B cell (primary cell): ENCODE results near the gene BCAS4. TPM values are rescaled to one million over a fixed set of nuclear protein-coding genes. Genes with fewer than 3 reads are reported as not detected.

Source experiments
- ATAC-seq: fragments of 200-7000 bp; cut with Tn5 transposase; one replicate; pipeline ENCODE4 v1.10.0; 2021; ENCODE audit warnings: low read depth, mild to moderate bottlenecking, moderate number of reproducible peaks, moderate library complexity
- CTCF ChIA-PET: fragments of 350-600 bp; sonication (Branson Sonifier 250); formaldehyde crosslinking; loops from one replicate; lab custom pipeline; 2021; ENCODE audit warnings: antibody characterized with exemption, inconsistent platforms; lab: Charles Lee
- POLR2A ChIA-PET: fragments of 350-600 bp; sonication (Branson Sonifier 250); formaldehyde crosslinking; loops from one replicate; lab custom pipeline; 2021; ENCODE audit warnings: antibody characterized with exemption; lab: Charles Lee
- DNase-seq: peaks from one replicate; pipeline ENCODE4 v3.0.0; 2013
- H2AFZ ChIP-seq: 2 replicates; pipeline ENCODE4 v1.6.1; 2012; ENCODE audit warnings: mild to moderate bottlenecking, low read depth, low read length; ENCODE audit not compliant: insufficient read depth, poor library complexity, severe bottlenecking
- H3K27ac ChIP-seq, 2 donors: 1 replicate in 1 of 2; 2 replicates in 1 of 2; pipeline ENCODE4 v1.5.1; 2012 to 2013; ENCODE audit warnings: low read length in 2 of 2, mild to moderate bottlenecking in 2 of 2, moderate library complexity in 1 of 2
- H3K27me3 ChIP-seq, 4 experiments: fragments of 200-600 bp in 1 of 4; sonication (generic) in 1 of 4; replicated peaks in 1 of 4; 1 replicate in 2 of 4; 2 replicates in 2 of 4; pipeline versions ENCODE4 v1.6.1 to v1.7.0; 2013 to 2016; ENCODE audit warnings: low read length in 3 of 4, mild to moderate bottlenecking in 2 of 4, mixed read lengths in 1 of 4, moderate library complexity in 1 of 4; ENCODE audit not compliant: insufficient read depth in 4 of 4, control insufficient read depth in 3 of 4; ENCODE audit errors: control extremely low read depth in 1 of 4
- H3K36me3 ChIP-seq, 2 experiments: replicated peaks in 1 of 2; 1 replicate in 1 of 2; 2 replicates in 1 of 2; pipeline versions ENCODE4 v1.6.1 to v1.7.1; 2013; ENCODE audit warnings: low read length in 1 of 2; ENCODE audit not compliant: insufficient read depth in 2 of 2, control insufficient read depth in 1 of 2; ENCODE audit errors: control extremely low read depth in 1 of 2, extremely low read depth in 1 of 2
- H3K4me1 ChIP-seq, 2 donors: fragments of 200-600 bp in 1 of 2; sonication (generic) in 1 of 2; 1 replicate in 1 of 2; 2 replicates in 1 of 2; pipeline versions ENCODE4 v1.5.1 to v1.6.1; 2013 to 2017; ENCODE audit warnings: low read length in 2 of 2; ENCODE audit not compliant: control insufficient read depth in 2 of 2, insufficient read depth in 2 of 2
- H3K4me2 ChIP-seq: replicated peaks from 2 replicates; pipeline ENCODE3; 2012; ENCODE audit warnings: mild to moderate bottlenecking, low read depth, low read length; ENCODE audit not compliant: poor library complexity, severe bottlenecking
- H3K4me3 ChIP-seq, 5 experiments: fragments of 200-600 bp in 1 of 5; sonication (generic) in 1 of 5; 1 replicate in 3 of 5; 2 replicates in 2 of 5; pipeline versions ENCODE4 v1.5.1 to v1.7.0; 2011 to 2016; ENCODE audit warnings: low read length in 4 of 5, mild to moderate bottlenecking in 4 of 5, low read depth in 2 of 5, control low read depth in 1 of 5, moderate library complexity in 1 of 5; ENCODE audit not compliant: insufficient read depth in 1 of 5; ENCODE audit errors: control extremely low read depth in 1 of 5, extremely low read depth in 1 of 5
- H3K79me2 ChIP-seq: fragments of 200-600 bp; sonication (generic); one replicate; pipeline ENCODE4 v1.6.0; 2016; ENCODE audit warnings: low read length; ENCODE audit not compliant: control insufficient read depth, insufficient read depth
- H3K9ac ChIP-seq: fragments of 200-600 bp; sonication (generic); 2 replicates; pipeline ENCODE4 v1.6.1; 2017; ENCODE audit warnings: mild to moderate bottlenecking, low read length, moderate library complexity
- H3K9me3 ChIP-seq, 3 donors: one replicate each; pipeline versions ENCODE4 v1.6.1 to v1.7.1; 2013; ENCODE audit warnings: low read length in 2 of 3; ENCODE audit not compliant: control insufficient read depth in 2 of 3, insufficient read depth in 1 of 3; ENCODE audit errors: control extremely low read depth in 1 of 3
- H4K20me1 ChIP-seq: 2 replicates; pipeline ENCODE4 v1.6.0; 2012; ENCODE audit warnings: mild to moderate bottlenecking, low read length; ENCODE audit not compliant: insufficient read depth, control insufficient read depth, poor library complexity, severe bottlenecking
- H3K27ac Mint-ChIP-seq: one replicate; pipeline ENCODE4 v1.8.0; 2021; ENCODE audit warnings: mixed read lengths
- H3K27me3 Mint-ChIP-seq: one replicate; pipeline ENCODE4 v1.8.0; 2021; ENCODE audit warnings: mixed read lengths
- H3K4me1 Mint-ChIP-seq: one replicate; pipeline ENCODE4 v1.8.0; 2021; ENCODE audit warnings: mixed read lengths
- H3K4me3 Mint-ChIP-seq: one replicate; pipeline ENCODE4 v1.8.0; 2021; ENCODE audit warnings: mixed read lengths
- H3K9me3 Mint-ChIP-seq: one replicate; pipeline ENCODE4 v1.8.0; 2022; ENCODE audit warnings: mixed read lengths; ENCODE audit not compliant: insufficient read depth
- EZH2 ChIP-seq: IDR thresholded peaks from 2 replicates; pipeline ENCODE4 v1.6.1; 2012; ENCODE audit warnings: borderline replicate concordance, low read depth, mild to moderate bottlenecking, moderate library complexity, low read length; ENCODE audit not compliant: insufficient read depth, poor library complexity, severe bottlenecking
- WGBS: methylation state at CpG from one replicate; pipeline ENCODE4 v1.1.5; 2013; ENCODE audit warnings: missing lambda C conversion rate; ENCODE audit not compliant: insufficient coverage; 5-methylcytosine and 5-hydroxymethylcytosine counted together
- intact Hi-C: fragments of 100-400 bp; cut with micrococcal nuclease; formaldehyde crosslinking; loops from one replicate; pipeline ENCODE4 v1.10.0; 2022
- polyA plus RNA-seq: library from polyadenylated mRNA; depleted of rRNA; stranded (reverse); fragments of >200 nt; gene quantifications from 2 replicates; pipeline ENCODE4 v1.2.3, GENCODE V29; 2012
- total RNA-seq, 2 donors: library from RNA; stranded (reverse); fragments of 120-200 nt in 1 of 2; gene quantifications; 1 replicate in 1 of 2; 2 replicates in 1 of 2; pipeline versions ENCODE4 v1.2.3 to v1.2.4, GENCODE V29; 2013 to 2022
- TF ChIP-seq, protein P1 (sequence below): fragments of 200-600 bp; IDR thresholded peaks from one replicate; pipeline ENCODE4 v1.8.0; 2022; ENCODE audit warnings: antibody characterized with exemption, mild to moderate bottlenecking

Gene BCAS4
- total and polyA plus RNA-seq, 2 donors (not counting 1 experiment from before 2014, with no cell fraction given), result 44.8 to 88.2 TPM

DNA sequence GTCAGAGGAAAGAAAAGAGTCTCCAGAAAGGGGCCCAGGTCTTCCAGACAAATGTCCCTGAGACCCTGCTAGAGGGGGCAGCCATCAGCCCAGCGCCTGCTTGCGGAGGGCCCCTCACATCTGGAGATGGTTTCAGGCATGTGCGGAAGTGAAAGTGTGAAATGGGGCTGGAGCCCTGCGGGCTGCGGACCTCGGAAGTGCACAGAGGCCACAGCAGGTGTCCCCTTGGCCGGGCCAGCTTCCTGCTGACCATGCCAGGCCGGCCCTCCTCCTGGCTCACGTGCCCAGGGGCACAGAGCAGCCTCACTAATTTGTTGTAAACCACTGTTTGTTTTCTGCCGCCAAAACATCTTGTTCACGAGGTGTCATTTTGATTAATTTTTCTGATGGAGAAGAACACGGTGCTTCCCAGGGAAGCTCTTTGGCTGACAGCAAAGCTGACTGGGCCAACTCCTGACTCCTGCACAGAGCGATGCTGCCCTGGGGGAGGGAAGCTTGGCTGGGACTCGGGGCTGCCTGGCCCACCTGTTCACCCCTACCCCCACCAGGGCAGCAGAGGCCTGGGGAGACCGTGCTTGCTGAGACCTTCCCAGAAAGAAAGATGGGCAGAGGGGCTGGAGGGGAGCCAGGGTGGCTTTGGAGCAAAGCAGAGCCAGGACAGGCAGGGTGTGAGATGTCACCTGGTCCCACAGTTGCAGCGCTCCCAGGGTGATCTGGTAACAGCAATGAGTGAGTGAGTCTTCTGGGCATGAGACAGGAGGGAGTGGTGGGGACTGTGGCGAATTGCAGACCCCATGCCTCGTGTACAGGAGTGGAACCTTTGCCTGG is 54.2 kb downstream of the BCAS4 start:
- Mint-ChIP-seq H3K9me3 (no peaks in the 10 kb centered on the region), H3K4me1 (peaks cover 35% of the 10 kb centered on the region), H3K4me3 (peak overlapping the region; percentile 50), H3K27me3 (no peaks in the 10 kb centered on the region), H3K27ac (peak overlapping the region; percentile 78)
- no peak overlapping the region for H3K27ac ChIP-seq
- ATAC-seq, result peak; percentile 16
- POLR2A ChIA-PET, result interaction anchor here (0.6 to 1.5 kb wide), 2 partner anchors 55 to 118 kb away, joined by 3 to 4 read pairs; no protein-coding TSS in a partner anchor
- peaks cover 6 to 34% of the 10 kb centered on the region in 2 donors for H3K4me1 ChIP-seq
- no peak overlapping the region for H2AFZ ChIP-seq
- no peak overlapping the region for H3K4me3 ChIP-seq
- intact Hi-C loops, result no loop called here
- peaks cover 52% of the 10 kb centered on the region for H4K20me1 ChIP-seq
- peak; percentile 37 for DNase-seq
- H3K36me3 ChIP-seq, result peaks cover 0 to 53% of the 10 kb centered on the region in 2 experiments
- CTCF ChIA-PET, result interaction anchor here (0.6 to 1.4 kb wide), 5 partner anchors 23 to 71 kb away, joined by 3 to 4 read pairs (median 3); no protein-coding TSS in a partner anchor
- no peaks in the 10 kb centered on the region for H3K9me3 ChIP-seq
- H3K27me3 ChIP-seq, result no peaks in the 10 kb centered on the region
- peak overlapping the region; percentile 29 for H3K9ac ChIP-seq
- TF ChIP-seq, protein P1, sequence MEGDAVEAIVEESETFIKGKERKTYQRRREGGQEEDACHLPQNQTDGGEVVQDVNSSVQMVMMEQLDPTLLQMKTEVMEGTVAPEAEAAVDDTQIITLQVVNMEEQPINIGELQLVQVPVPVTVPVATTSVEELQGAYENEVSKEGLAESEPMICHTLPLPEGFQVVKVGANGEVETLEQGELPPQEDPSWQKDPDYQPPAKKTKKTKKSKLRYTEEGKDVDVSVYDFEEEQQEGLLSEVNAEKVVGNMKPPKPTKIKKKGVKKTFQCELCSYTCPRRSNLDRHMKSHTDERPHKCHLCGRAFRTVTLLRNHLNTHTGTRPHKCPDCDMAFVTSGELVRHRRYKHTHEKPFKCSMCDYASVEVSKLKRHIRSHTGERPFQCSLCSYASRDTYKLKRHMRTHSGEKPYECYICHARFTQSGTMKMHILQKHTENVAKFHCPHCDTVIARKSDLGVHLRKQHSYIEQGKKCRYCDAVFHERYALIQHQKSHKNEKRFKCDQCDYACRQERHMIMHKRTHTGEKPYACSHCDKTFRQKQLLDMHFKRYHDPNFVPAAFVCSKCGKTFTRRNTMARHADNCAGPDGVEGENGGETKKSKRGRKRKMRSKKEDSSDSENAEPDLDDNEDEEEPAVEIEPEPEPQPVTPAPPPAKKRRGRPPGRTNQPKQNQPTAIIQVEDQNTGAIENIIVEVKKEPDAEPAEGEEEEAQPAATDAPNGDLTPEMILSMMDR, result no peak
- TF ChIP-seq EZH2, result no peak
- H3K79me2 ChIP-seq, result peaks cover 77% of the 10 kb centered on the region
- WGBS, result 69% methylated on average over 18 of the region's 18 CpGs
- peak overlapping the region; percentile 34 for H3K4me2 ChIP-seq

DNA sequence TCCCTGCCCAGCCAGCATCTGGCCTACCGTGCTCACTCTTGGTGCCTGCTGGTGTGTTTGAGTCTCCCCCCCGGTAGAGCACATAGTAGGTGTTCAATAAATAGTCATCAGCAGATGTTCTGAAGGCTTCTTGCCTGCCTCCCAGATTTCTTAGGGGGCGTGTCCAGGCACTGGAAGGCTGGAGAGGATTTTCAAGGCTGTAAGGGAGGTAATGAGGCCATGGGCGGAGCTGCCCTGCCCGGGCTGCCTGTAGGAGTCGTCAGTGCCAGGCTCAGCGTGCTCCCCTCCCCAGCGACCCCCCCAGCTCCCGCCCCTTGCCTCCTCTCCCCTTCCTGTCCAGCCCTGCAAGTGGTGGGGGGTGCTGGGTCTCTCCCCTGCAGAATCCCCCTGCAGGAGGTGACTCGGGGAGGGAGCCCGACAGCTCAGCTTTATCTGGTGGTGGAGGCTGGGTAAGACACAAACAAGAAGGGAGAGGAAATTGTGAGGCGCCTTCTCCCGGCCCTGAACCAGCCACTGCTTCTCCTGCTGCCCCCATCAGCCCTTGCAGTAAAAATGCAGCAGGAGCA is 55.9 kb downstream of the BCAS4 start:
- Histone ChIP-seq H3K27me3 (no peaks in the 10 kb centered on the region), H3K4me1 (peaks cover 0 to 18% of the 10 kb centered on the region in 2 donors), H3K27ac (no peak overlapping the region), H3K4me2 (no peak overlapping the region), H4K20me1 (peaks cover 53% of the 10 kb centered on the region), H3K79me2 (peaks cover 76% of the 10 kb centered on the region), H3K4me3 (no peak overlapping the region), H3K9ac (no peak overlapping the region), H2AFZ (no peak overlapping the region), H3K9me3 (no peaks in the 10 kb centered on the region), H3K36me3 (peaks cover 0 to 51% of the 10 kb centered on the region in 2 experiments)
- no peak for ATAC-seq
- CTCF ChIA-PET, result interaction anchor here (1.6 kb wide), 1 partner anchor 79 kb away, joined by 5 read pairs; no protein-coding TSS in a partner anchor
- Mint-ChIP-seq H3K4me1 (peaks cover 25% of the 10 kb centered on the region), H3K9me3 (no peaks in the 10 kb centered on the region), H3K4me3 (no peak overlapping the region), H3K27ac (peak overlapping the region; percentile 20), H3K27me3 (no peaks in the 10 kb centered on the region)
- intact Hi-C loops, result no loop called here
- 100% methylated on average over 3 of the region's 13 CpGs for WGBS
- DNase-seq, result no peak
- POLR2A ChIA-PET, result no interaction called here
- no peak for TF ChIP-seq EZH2
- TF ChIP-seq, protein P1, result no peak
